ENCODE results near the gene ELP2.

Gene ELP2

GRCh38 chr18:36169938-36170337, 40.2 kb downstream of the ELP2 start:
- no peaks in the 10 kb centered on the region for H3K9me3 ChIP-seq (ENCODE audit: control insufficient read depth, low read length)
- no peak overlapping the region for H2AFZ ChIP-seq
- H3K79me2 ChIP-seq = no peaks in the 10 kb centered on the region
- H3K36me3 ChIP-seq (ENCODE audit: control insufficient read depth, insufficient read depth, low read length) = no peaks in the 10 kb centered on the region
- no peak overlapping the region for H3K4me2 ChIP-seq (ENCODE audit: low read length)
- H3K9ac ChIP-seq = no peak overlapping the region
- no peaks in the 10 kb centered on the region for H3K4me1 ChIP-seq
- no peak for TF ChIP-seq CTCF (IDR thresholded peaks at IDR 0.05)
- no peak overlapping the region for H3K27ac ChIP-seq
- H3K27me3 ChIP-seq (ENCODE audit: control insufficient read depth, insufficient read depth, low read length) = no peaks in the 10 kb centered on the region
- H3K4me3 ChIP-seq (ENCODE audit: low read depth, low read length) = no peak overlapping the region

GRCh38 chr18:36175481-36175880, 45.8 kb downstream of the ELP2 start:
- Histone ChIP-seq H3K4me2 (ENCODE audit: low read length) (no peak overlapping the region), H2AFZ (no peak overlapping the region), H3K4me1 (no peaks in the 10 kb centered on the region), H3K27ac (no peak overlapping the region), H3K4me3 (ENCODE audit: low read depth, low read length) (no peak overlapping the region), H3K79me2 (no peaks in the 10 kb centered on the region), H3K36me3 (ENCODE audit: control insufficient read depth, insufficient read depth, low read length) (no peaks in the 10 kb centered on the region), H3K9ac (no peak overlapping the region), H3K9me3 (ENCODE audit: control insufficient read depth, low read length) (no peaks in the 10 kb centered on the region), H3K27me3 (ENCODE audit: control insufficient read depth, insufficient read depth, low read length) (no peaks in the 10 kb centered on the region)
- no peak for TF ChIP-seq CTCF (IDR thresholded peaks at IDR 0.05)

DNA sequence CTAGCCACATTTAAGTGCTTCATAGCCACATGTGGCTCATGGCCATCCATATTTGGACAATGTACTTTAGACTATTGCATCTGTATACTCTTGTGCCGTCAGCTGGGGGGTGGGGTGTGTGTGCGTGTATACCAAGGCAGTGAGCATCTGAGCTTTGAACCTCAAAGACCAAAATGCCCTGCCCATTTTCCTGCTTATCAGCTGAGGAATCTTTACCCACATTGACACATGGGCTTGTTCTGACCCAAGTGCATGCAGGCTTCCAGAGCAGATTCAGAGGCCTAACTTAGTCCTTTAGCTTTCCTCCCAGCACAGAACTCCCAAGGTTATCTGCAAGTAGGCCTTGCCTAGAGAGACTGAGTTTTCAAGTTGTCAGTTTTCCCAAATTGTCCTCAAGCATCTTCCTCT, 46.5 kb downstream of the ELP2 start:
- no peak overlapping the region for H3K9ac ChIP-seq
- H3K4me2 ChIP-seq (ENCODE audit: low read length) = no peak overlapping the region
- H3K79me2 ChIP-seq = no peaks in the 10 kb centered on the region
- H3K36me3 ChIP-seq (ENCODE audit: control insufficient read depth, insufficient read depth, low read length) = no peaks in the 10 kb centered on the region
- H3K4me3 ChIP-seq (ENCODE audit: low read depth, low read length) = no peak overlapping the region
- no peaks in the 10 kb centered on the region for H3K4me1 ChIP-seq
- H3K27ac ChIP-seq = no peak overlapping the region
- H3K27me3 ChIP-seq (ENCODE audit: control insufficient read depth, insufficient read depth, low read length) = no peaks in the 10 kb centered on the region
- no peak for TF ChIP-seq CTCF (IDR thresholded peaks at IDR 0.05)
- H2AFZ ChIP-seq = no peak overlapping the region
- no peaks in the 10 kb centered on the region for H3K9me3 ChIP-seq (ENCODE audit: control insufficient read depth, low read length)

GRCh38 chr18:36176711-36177110, 47.0 kb downstream of the ELP2 start:
- Histone ChIP-seq H3K79me2 (no peaks in the 10 kb centered on the region), H3K4me3 (ENCODE audit: low read depth, low read length) (no peak overlapping the region), H2AFZ (no peak overlapping the region), H3K36me3 (ENCODE audit: control insufficient read depth, insufficient read depth, low read length) (no peaks in the 10 kb centered on the region), H3K4me1 (no peaks in the 10 kb centered on the region), H3K9ac (no peak overlapping the region), H3K27ac (no peak overlapping the region), H3K4me2 (ENCODE audit: low read length) (no peak overlapping the region), H3K9me3 (ENCODE audit: control insufficient read depth, low read length) (no peaks in the 10 kb centered on the region), H3K27me3 (ENCODE audit: control insufficient read depth, insufficient read depth, low read length) (no peaks in the 10 kb centered on the region)
- TF ChIP-seq CTCF (IDR thresholded peaks at IDR 0.05) = no peak

DNA sequence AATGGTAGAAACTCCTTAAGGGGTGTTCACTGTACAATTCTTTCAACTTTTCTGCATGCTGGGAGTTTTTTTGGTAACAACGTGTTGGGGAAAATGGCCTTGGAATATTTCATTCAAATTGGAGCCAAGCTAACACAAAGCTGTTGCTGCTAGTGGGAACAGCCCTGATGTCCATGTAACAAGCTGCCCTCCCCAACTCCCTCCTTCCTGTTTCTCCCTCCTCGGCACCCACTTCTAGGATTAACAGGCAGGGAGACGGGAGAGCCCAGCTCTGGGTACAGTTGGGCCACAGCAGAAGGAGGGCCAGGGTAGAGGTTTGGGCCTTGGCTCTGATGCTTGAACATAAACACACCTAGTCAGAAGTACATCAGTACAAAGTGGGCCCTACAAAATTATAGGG, 48.2 kb downstream of the ELP2 start:
- no peaks in the 10 kb centered on the region for H3K27me3 ChIP-seq (ENCODE audit: control insufficient read depth, insufficient read depth, low read length)
- no peaks in the 10 kb centered on the region for H3K4me1 ChIP-seq
- no peak for TF ChIP-seq CTCF (IDR thresholded peaks at IDR 0.05)
- H3K9ac ChIP-seq = no peak overlapping the region
- no peak overlapping the region for H3K27ac ChIP-seq
- no peak overlapping the region for H3K4me2 ChIP-seq (ENCODE audit: low read length)
- no peaks in the 10 kb centered on the region for H3K36me3 ChIP-seq (ENCODE audit: control insufficient read depth, insufficient read depth, low read length)
- no peak overlapping the region for H3K4me3 ChIP-seq (ENCODE audit: low read depth, low read length)
- H3K9me3 ChIP-seq (ENCODE audit: control insufficient read depth, low read length) = no peaks in the 10 kb centered on the region
- H2AFZ ChIP-seq = no peak overlapping the region
- H3K79me2 ChIP-seq = no peaks in the 10 kb centered on the region
